Gastrocnemius medialis (tissue), 4 donors: ENCODE data around the gene ATAD3C.

Experiments
- POLR2A ChIP-seq, 2 donors: fragments of 450-650 bp; IDR thresholded peaks; one replicate each; pipeline ENCODE4 v1.6.1; 2017; ENCODE audit warnings: antibody characterized with exemption in 2 of 2, mild to moderate bottlenecking in 2 of 2, moderate library complexity in 2 of 2
- TF ChIP-seq, protein P1 (sequence below), 5 experiments: fragments of 450-650 bp in 3 of 5; fragments of 200-600 bp in 2 of 5; sonication (generic) in 2 of 5; IDR thresholded peaks in 4 of 5; conservative IDR thresholded peaks in 1 of 5; 1 replicate in 4 of 5; 2 replicates in 1 of 5; pipeline ENCODE4 v1.5.1; 2016 to 2019; ENCODE audit warnings: antibody characterized with exemption in 5 of 5, mild to moderate bottlenecking in 3 of 5, moderate library complexity in 3 of 5

DNA sequence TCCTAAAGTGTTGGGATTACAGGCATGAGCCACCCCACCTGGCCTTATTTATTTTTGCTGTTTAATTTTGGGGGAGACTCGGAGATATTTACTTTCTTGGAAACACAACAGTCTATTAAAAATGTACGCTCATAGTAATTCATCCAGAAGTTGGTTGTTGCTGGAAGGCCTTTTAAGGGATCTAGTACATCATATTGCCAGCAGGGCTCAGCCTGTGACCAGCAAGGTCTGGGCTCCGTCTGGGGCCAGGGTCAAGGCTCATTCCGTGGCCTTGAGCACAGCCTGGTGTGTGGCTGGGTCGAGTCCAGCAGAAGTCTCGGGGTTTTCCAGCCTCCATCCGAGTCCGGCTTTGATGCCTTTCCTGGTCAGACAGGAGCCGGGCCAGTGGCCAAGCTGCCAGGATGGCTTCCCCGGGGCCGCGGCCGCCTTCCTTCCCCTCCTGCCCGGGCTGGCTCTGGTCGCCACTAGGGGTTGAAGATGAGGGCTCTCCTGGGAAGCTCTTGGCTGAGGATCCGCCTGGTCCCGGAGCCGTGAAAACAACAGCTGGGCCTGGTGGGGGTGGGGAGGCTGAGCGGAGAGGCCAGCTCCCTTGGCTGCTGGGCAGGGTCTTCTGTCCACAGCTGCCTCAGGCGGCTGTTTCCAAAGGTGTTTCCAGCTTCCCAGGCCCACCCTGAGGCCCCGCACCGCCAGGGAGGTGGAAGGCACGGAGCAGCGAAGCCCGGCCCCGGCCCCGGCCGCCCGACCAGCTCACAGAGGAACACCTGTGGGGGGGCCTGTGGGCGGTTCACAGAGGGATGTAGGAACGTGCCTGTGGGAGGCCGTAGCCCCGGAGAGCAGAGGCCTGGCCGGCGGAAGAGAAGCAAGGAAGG, 19.1 kb upstream of the ATAD3C start:
- TF ChIP-seq, protein P1, sequence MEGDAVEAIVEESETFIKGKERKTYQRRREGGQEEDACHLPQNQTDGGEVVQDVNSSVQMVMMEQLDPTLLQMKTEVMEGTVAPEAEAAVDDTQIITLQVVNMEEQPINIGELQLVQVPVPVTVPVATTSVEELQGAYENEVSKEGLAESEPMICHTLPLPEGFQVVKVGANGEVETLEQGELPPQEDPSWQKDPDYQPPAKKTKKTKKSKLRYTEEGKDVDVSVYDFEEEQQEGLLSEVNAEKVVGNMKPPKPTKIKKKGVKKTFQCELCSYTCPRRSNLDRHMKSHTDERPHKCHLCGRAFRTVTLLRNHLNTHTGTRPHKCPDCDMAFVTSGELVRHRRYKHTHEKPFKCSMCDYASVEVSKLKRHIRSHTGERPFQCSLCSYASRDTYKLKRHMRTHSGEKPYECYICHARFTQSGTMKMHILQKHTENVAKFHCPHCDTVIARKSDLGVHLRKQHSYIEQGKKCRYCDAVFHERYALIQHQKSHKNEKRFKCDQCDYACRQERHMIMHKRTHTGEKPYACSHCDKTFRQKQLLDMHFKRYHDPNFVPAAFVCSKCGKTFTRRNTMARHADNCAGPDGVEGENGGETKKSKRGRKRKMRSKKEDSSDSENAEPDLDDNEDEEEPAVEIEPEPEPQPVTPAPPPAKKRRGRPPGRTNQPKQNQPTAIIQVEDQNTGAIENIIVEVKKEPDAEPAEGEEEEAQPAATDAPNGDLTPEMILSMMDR (IDR thresholded peaks at IDR 0.05 in 4 of 5, conservative IDR thresholded peaks at IDR 0.05 in 1 of 5): peak in 2 of 5 experiments; percentile 10 to 19
- no peak for TF ChIP-seq POLR2A (IDR thresholded peaks at IDR 0.05)
